Suprapubic skin (tissue), 3 donors: Measurements from ENCODE around the gene EMB.
"Not testable (repeated sequence)": the region's sequence is repeated elsewhere in the genome, so short reads cannot be mapped to it uniquely, and the experiment has no call there.

Experiments
- POLR2A ChIP-seq, 2 donors: fragments of 450-650 bp; IDR thresholded peaks; one replicate each; pipeline ENCODE4 v1.6.1; 2017; ENCODE audit warnings: antibody characterized with exemption in 2 of 2, mild to moderate bottlenecking in 2 of 2, moderate library complexity in 2 of 2
- TF ChIP-seq, protein P1 (sequence below), 2 donors: fragments of 200-600 bp in 1 of 2; fragments of 450-650 bp in 1 of 2; sonication (generic) in 1 of 2; IDR thresholded peaks; one replicate each; pipeline ENCODE4 v1.5.1; 2016 to 2019; ENCODE audit warnings: antibody characterized with exemption in 2 of 2, mild to moderate bottlenecking in 1 of 2, moderate library complexity in 1 of 2

DNA sequence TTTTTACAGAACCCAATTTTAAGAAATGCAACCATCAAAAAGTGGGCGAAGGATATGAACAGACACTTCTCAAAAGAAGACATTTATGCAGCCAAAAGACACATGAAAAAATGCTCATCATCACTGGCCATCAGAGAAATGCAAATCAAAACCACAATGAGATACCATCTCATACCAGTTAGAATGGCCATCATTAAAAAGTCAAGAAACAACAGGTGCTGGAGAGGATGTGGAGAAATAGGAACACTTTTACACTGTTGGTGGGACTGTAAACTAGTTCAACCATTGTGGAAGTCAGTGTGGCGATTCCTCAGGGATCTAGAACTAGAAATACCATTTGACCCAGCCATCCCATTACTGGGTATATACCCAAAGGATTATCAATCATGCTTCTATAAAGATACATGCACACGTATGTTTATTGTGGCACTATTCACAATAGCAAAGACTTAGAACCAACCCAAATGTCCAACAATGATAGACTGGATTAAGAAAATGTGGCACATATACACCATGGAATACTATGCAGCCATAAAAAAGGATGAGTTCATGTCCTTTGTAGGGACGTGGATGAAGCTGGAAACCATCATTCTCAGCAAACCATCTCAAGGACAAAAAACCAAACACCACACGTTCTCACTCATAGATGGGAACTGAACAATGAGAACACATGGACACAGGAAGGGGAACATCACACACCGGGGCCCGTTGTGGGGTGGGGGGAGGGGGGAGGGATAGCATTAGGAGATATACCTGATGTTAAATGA lies 19.7 kb downstream of the EMB start:
- not testable (repeated sequence) for TF ChIP-seq POLR2A (IDR thresholded peaks at IDR 0.05)
- TF ChIP-seq, protein P1, sequence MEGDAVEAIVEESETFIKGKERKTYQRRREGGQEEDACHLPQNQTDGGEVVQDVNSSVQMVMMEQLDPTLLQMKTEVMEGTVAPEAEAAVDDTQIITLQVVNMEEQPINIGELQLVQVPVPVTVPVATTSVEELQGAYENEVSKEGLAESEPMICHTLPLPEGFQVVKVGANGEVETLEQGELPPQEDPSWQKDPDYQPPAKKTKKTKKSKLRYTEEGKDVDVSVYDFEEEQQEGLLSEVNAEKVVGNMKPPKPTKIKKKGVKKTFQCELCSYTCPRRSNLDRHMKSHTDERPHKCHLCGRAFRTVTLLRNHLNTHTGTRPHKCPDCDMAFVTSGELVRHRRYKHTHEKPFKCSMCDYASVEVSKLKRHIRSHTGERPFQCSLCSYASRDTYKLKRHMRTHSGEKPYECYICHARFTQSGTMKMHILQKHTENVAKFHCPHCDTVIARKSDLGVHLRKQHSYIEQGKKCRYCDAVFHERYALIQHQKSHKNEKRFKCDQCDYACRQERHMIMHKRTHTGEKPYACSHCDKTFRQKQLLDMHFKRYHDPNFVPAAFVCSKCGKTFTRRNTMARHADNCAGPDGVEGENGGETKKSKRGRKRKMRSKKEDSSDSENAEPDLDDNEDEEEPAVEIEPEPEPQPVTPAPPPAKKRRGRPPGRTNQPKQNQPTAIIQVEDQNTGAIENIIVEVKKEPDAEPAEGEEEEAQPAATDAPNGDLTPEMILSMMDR (IDR thresholded peaks at IDR 0.05): not testable (repeated sequence)
